A673 (cell line): ENCODE data around the gene SAMHD1. TPM values are rescaled to one million over a fixed set of nuclear protein-coding genes. Genes with fewer than 3 reads are reported as not detected.
A peak's percentile ranks its signal among the peaks of the same experiment; 100 is the strongest.

ENCODE experiments used
- BruUV-seq: library from RNA; stranded (reverse); fragments of 400-500 nt; replicated peaks from 2 replicates; lab custom pipeline; 2021; lab: Mats Ljungman, UMichigan
- CTCF ChIA-PET: fragments of 300-600 bp; sonication (Branson Sonifier 250); formaldehyde crosslinking; loops from one replicate; lab custom pipeline; 2022; ENCODE audit warnings: antibody characterized with exemption; lab: Charles Lee
- POLR2A ChIA-PET: fragments of 300-600 bp; sonication (Branson Sonifier 250); formaldehyde crosslinking; loops from one replicate; lab custom pipeline; 2022; ENCODE audit warnings: antibody characterized with exemption; ENCODE audit not compliant: low non-redundant PET; lab: Charles Lee
- DNase-seq: peaks from one replicate; pipeline ENCODE4 v3.0.0-alpha.2; 2015; ENCODE audit warnings: low spot score
- H3K27ac ChIP-seq: fragments of 200-600 bp; sonication (generic); 2 replicates; pipeline ENCODE4 v1.5.1; 2016; ENCODE audit warnings: mixed run types, low read depth, mild to moderate bottlenecking, mixed read lengths, antibody characterized with exemption, low read length; ENCODE audit not compliant: poor library complexity, severe bottlenecking
- H3K27me3 ChIP-seq: fragments of 200-600 bp; sonication (generic); replicated peaks from 2 replicates; pipeline ENCODE4 v1.6.1; 2017; ENCODE audit warnings: mixed run types, low read depth, mild to moderate bottlenecking, mixed read lengths, antibody characterized with exemption, low read length; ENCODE audit not compliant: insufficient read depth, poor library complexity
- H3K36me3 ChIP-seq: fragments of 200-600 bp; sonication (generic); 2 replicates; pipeline ENCODE4 v1.6.1; 2016; ENCODE audit warnings: mixed run types, mild to moderate bottlenecking, mixed read lengths, antibody characterized with exemption, low read length; ENCODE audit not compliant: insufficient read depth, poor library complexity, severe bottlenecking
- H3K4me1 ChIP-seq: fragments of 200-600 bp; sonication (generic); 2 replicates; pipeline ENCODE4 v1.6.1; 2017; ENCODE audit warnings: mixed run types, mild to moderate bottlenecking, mixed read lengths, antibody characterized with exemption, low read length; ENCODE audit not compliant: insufficient read depth, poor library complexity, severe bottlenecking
- H3K4me3 ChIP-seq: fragments of 200-600 bp; sonication (generic); 2 replicates; pipeline ENCODE4 v1.5.1; 2016; ENCODE audit warnings: low read depth, mixed run types, mild to moderate bottlenecking, mixed read lengths, low read length; ENCODE audit not compliant: poor library complexity, severe bottlenecking
- H3K9me3 ChIP-seq: fragments of 200-600 bp; sonication (generic); 2 replicates; pipeline ENCODE4 v1.6.1; 2016; ENCODE audit warnings: mixed run types, low read depth, mild to moderate bottlenecking, mixed read lengths, antibody characterized with exemption, low read length; ENCODE audit not compliant: poor library complexity, severe bottlenecking
- CTCF ChIP-seq: fragments of 300-800, 200-600 bp; sonication (generic); conservative IDR thresholded peaks from 2 replicates; pipeline ENCODE4 v1.5.1; 2017; ENCODE audit warnings: low read depth, mild to moderate bottlenecking, antibody characterized with exemption, low read length, moderate library complexity, mixed read lengths
- EZH2 ChIP-seq: fragments of 200-600 bp; sonication (generic); IDR thresholded peaks from 2 replicates; pipeline ENCODE4 v1.6.1; 2017; ENCODE audit warnings: borderline replicate concordance, low read depth, mild to moderate bottlenecking, mixed read lengths, antibody characterized with exemption, low read length; ENCODE audit not compliant: poor library complexity, severe bottlenecking
- intact Hi-C: fragments of 100-400 bp; cut with micrococcal nuclease; formaldehyde crosslinking; loops from one replicate; pipeline ENCODE4 v1.10.0; 2022; ENCODE audit not compliant: unreplicated experiment
- total RNA-seq: library from RNA; stranded (reverse); gene quantifications from 2 replicates; pipeline ENCODE4 v1.2.3, GENCODE V29; 2021

The SAMHD1 gene
- total RNA-seq, 1 experiment from 2014 or later: 10.9 TPM

DNA sequence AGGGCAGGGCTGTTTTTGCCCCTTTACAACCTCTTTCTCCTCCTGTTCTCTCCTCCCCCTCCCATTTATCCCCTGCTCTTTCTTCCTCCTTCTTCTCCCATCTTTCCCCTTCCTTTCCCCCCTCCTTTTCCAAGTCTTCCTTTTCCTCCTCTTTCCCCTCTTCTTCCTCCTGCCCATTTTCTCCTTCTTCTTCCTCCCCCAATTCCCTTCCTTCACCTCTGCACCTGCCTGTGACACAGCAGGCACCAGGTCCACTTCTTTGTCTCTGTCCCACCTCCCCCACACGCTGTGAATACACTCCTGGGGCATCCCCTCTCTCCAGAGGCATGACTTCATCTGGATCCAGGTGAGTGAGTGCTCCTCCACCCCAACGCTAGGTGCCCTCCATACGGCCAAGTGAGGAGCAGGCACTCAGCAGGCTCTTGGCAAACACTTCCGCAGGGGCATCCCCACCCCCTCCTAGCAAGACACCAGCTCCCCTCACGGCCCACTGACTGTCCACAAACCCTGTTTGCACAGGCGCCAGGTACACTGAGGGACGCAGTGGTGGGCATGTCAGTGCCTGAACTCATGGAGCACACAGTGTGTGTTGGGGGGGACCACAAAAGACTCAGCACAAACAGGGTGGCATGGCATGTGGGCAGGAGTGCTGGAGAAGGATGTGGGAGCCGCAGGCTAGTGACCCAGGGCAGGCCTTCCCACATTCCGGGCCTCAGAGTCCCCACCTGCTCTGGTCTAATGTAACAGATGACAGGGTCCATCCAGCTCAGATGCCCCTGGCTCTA lies 86.2 kb downstream of the SAMHD1 start:
- H3K27ac ChIP-seq: no peak overlapping the region
- H3K9me3 ChIP-seq: no peaks in the 10 kb centered on the region
- H3K27me3 ChIP-seq: no peaks in the 10 kb centered on the region
- no peak overlapping the region for H3K4me3 ChIP-seq
- intact Hi-C loops: no loop called here
- CTCF ChIA-PET: interaction anchor here (0.6 kb wide), 1 partner anchor 426 kb away, joined by 3 read pairs; no protein-coding TSS in a partner anchor
- DNase-seq: no peak
- BruUV-seq: no TSS peak
- peaks cover 16% of the 10 kb centered on the region for H3K4me1 ChIP-seq
- no peak for TF ChIP-seq CTCF
- TF ChIP-seq EZH2: no peak
- POLR2A ChIA-PET: no interaction called here
- H3K36me3 ChIP-seq: peaks cover 6% of the 10 kb centered on the region

GRCh38 chr20:36862857-36863668 lies 88.4 kb downstream of the SAMHD1 start:
- peak overlapping the region; percentile 59 for H3K4me3 ChIP-seq
- ChIA-PET POLR2A (no interaction called here), CTCF (interaction anchor here (0.5 to 1.5 kb wide), 11 partner anchors 9 to 540 kb away, joined by 3 to 8 read pairs (median 3); partner anchors contain the start of gene TGIF2)
- H3K27me3 ChIP-seq: no peaks in the 10 kb centered on the region
- H3K4me1 ChIP-seq: peaks cover 16% of the 10 kb centered on the region
- no peak for DNase-seq
- H3K27ac ChIP-seq: peak overlapping the region; percentile 72
- BruUV-seq: no TSS peak
- intact Hi-C loops: no loop called here
- H3K9me3 ChIP-seq: no peaks in the 10 kb centered on the region
- TF ChIP-seq CTCF: no peak
- no peak for TF ChIP-seq EZH2
- H3K36me3 ChIP-seq: peaks cover 13% of the 10 kb centered on the region

DNA sequence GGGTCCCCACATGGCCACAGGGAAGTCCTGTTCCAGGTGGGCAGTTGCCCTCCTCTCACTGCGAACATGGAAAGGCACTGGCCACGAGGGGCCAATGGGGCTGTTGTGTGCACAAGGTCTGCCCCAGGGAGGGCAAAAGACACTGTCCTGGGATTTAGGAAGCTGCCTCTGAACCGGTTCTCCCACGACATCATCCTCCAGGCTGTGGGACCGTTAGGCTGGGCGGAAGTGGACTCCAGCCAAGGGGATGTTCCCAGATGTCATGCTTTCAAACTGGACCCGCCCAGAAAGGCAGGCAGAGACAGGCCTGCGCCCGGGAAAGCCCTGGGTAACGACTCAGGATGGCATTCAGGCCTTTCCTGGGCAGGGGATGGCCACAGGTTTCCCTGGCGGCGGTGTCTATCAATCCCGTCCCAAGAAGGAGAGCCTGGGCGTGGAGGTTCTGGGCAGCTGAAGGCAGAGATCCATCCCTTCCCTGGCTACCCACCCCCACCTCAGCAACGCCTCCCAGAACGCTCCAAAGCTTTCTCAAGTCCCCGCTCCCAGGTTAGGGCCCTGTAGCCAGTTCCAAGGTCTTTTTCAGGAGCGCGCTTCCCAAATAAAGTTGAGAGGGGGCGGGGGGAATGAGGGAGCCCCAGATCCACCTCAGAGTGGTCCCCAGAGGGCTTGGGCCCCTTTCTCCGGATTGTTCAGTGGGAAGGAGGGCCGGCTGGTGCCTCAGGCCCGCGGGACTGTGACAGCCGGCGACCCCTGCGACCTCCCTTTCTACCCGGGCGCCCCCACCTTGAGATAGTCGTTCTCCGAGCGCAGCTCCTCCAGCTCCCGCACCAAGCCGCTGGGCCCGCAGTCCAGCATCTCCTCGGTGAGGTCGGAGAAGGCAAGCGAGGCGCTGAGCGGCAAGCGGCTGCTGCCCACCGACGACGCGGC lies 89.4 kb downstream of the SAMHD1 start:
- ChIA-PET POLR2A (no interaction called here), CTCF (interaction anchor here (0.5 to 1.0 kb wide), 2 partner anchors 86 to 256 kb away, joined by 3 to 4 read pairs; partner anchors contain the start of gene RAB5IF)
- H3K36me3 ChIP-seq: peaks cover 13% of the 10 kb centered on the region
- H3K9me3 ChIP-seq: no peaks in the 10 kb centered on the region
- H3K27me3 ChIP-seq: no peaks in the 10 kb centered on the region
- H3K4me3 ChIP-seq: peak overlapping the region; percentile 59
- peak overlapping the region; percentile 72 for H3K27ac ChIP-seq
- no TSS peak for BruUV-seq
- DNase-seq: peak; percentile 81
- intact Hi-C loops: no loop called here
- TF ChIP-seq CTCF: no peak
- TF ChIP-seq EZH2: no peak
- peaks cover 16% of the 10 kb centered on the region for H3K4me1 ChIP-seq
